GM12801 (cell line): ENCODE measurements around the gene NLGN1.

ENCODE experiments used
- CTCF ChIP-seq: IDR thresholded peaks from one replicate; pipeline ENCODE4 v1.5.1; 2011; ENCODE audit warnings: control low read depth; ENCODE audit not compliant: insufficient read length; ENCODE audit errors: extremely low read depth

NLGN1 gene

GRCh38 chr3:173397161-173398110, at the start of gene NLGN1:
TSS of gene NLGN1 (plus strand) at chr3:173397744.
- TF ChIP-seq CTCF: no peak

GRCh38 chr3:173351886-173352285, 45.7 kb upstream of the NLGN1 start:
- no peak for TF ChIP-seq CTCF

- TF ChIP-seq CTCF: no peak
These were observed 43.4 kb upstream of the NLGN1 start for GRCh38 chr3:173354124-173354523.

- TF ChIP-seq CTCF: no peak
These were observed 25.6 kb upstream of the NLGN1 start for GRCh38 chr3:173371848-173372487.

- no peak for TF ChIP-seq CTCF
These were observed 16.9 kb upstream of the NLGN1 start for GRCh38 chr3:173380681-173381080.

- TF ChIP-seq CTCF: no peak
These were observed 2.5 kb upstream of the NLGN1 start for GRCh38 chr3:173395073-173395411.

GRCh38 chr3:173395412-173396181, 1.9 kb upstream of the NLGN1 start:
- no peak for TF ChIP-seq CTCF
